Stimulated activated CD4-positive, alpha-beta T cell treated with anti-CD3 and anti-CD28 coated beads, TNF-alpha, amount 100 ng/mL, for 24 hours (primary cell): ENCODE measurements around the gene SLC2A8.
A peak's percentile ranks its signal among the peaks of the same experiment; 100 is the strongest.

Experiments used
- DNase-seq, 3 experiments: peaks; one replicate each; pipeline ENCODE4 v3.0.0-alpha.2; 2020; ENCODE audit warnings: low read depth in 3 of 3

The SLC2A8 gene

DNA sequence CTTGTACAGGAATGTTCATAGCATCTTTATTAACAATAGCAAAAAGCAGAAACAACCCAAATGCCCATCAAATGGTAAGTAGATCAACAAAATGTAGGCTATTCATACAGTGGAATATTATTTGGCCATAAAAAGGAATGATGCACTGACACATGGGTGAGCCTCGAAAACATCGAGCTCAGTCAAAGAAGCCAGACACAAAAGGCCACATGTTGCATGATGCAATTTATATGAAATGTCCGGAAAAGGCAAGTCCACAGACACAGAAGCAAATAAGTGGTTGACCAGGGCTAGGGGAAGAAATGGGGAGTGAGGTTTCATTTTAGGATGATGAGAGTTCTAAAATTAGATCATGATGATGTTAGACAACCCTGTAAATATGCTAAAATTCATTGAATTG lies 16.5 kb upstream of the SLC2A8 start:
- DNase-seq, result no peak

DNA sequence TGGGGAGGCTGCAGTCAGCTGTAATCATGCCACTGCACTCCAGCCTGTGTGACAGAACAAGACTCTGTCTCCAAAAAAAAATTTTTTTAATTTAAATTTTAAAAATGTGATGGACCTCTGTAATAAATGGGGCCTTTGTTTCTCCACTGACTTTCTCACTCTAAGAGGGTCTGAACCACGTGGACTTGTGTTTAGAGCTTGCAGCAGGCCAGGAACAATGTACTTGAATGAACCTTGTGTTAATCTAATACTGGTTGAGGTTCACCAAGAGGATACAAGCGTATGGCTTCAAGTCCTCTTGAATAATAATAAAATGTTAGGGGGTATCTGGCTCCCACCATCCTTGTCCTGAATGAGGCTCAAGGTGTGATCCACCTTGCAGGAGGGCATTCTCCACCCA lies 14.4 kb upstream of the SLC2A8 start:
- DNase-seq, result no peak

DNA sequence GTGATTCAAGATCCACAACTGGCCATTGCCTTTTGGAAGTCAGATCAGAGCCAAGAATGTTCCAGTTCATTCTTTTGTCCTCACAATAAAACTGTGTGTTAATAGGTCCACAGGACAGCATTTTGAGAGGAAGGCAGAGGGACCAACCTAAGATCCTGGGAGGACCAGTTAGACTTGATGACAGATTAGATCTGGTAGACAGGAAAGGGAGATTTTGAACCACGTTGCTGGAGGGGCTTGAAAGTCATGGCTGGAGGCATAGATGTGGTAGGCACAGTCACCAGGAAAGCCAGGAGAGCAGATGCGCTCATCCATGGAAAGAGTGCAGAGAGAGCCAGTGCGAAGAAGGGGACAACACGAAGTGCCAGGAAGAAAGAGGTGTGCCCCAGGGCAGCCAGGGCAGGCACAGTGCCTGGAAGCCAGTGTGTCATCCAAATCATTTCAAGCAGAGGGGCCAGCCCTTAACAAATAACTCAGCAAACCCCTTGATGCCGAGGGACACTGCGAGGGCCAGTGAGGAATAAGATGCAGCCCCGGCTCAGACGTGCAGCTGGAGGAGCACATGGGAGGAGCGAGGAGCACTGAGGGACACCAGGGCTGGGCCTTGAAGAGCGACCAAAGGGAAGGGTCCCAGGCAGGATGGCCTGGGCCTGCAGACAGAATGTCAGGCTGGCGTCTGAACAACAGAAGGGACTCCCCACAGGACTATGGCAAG lies 12.8 kb upstream of the SLC2A8 start:
- no peak for DNase-seq

DNA sequence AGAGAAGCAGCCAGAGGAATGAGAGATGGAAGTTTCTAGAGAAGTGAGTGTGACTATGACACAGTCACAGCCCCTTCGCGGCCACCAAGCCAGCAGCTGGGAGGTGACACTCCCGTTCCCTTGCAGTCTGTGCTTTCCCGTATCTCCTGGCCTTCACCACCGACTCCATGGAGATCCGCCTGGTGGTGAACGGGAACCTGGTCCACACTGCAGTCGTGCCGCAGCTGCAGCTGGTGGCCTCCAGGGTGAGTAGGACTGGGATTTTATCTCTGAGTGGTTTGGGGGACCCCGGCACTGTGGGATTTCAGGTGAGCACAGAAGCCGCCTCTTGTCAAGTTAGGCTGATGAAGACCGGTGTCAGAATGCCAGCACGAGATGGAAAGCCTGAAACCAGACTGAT lies 12.1 kb upstream of the SLC2A8 start:
- DNase-seq, result no peak

DNA sequence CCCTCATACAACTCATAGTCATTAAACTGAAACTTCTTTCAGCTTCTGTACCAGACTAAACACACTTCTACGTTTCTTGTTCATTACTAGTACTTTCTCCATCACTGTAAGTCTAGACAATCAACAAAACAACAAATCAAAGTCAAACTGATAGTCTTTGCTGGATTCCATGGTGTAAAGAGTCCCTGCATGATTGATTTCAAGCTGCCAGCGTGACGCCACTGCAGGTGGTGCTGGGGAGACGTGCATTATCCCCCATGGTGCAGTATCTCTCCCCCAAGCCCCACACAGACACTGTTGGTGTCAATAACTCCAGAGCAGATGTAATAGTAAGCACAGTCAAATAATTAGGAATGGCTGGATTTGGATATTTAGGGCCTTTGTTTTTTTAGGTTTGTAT lies 10.7 kb upstream of the SLC2A8 start:
- no peak for DNase-seq

DNA sequence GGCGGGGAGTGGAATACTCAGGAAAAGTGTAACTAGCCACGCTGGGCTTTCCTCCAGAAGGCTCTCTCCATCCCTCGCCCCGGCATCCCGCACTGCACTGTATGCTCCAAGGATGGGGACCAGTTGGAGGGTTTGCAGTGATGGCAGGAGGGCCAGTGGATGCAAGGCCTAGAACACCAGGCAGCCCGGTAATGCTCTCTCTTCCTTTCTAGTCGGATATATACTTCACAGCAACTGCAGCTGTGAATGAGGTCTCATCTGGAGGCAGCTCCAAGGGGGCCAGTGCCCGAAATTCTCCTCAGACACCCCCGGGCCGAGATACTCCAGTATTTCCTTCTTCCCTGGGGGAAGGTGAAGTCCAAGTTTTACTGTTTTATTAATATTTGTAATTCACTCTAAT lies 10.0 kb upstream of the SLC2A8 start:
- no peak for DNase-seq

DNA sequence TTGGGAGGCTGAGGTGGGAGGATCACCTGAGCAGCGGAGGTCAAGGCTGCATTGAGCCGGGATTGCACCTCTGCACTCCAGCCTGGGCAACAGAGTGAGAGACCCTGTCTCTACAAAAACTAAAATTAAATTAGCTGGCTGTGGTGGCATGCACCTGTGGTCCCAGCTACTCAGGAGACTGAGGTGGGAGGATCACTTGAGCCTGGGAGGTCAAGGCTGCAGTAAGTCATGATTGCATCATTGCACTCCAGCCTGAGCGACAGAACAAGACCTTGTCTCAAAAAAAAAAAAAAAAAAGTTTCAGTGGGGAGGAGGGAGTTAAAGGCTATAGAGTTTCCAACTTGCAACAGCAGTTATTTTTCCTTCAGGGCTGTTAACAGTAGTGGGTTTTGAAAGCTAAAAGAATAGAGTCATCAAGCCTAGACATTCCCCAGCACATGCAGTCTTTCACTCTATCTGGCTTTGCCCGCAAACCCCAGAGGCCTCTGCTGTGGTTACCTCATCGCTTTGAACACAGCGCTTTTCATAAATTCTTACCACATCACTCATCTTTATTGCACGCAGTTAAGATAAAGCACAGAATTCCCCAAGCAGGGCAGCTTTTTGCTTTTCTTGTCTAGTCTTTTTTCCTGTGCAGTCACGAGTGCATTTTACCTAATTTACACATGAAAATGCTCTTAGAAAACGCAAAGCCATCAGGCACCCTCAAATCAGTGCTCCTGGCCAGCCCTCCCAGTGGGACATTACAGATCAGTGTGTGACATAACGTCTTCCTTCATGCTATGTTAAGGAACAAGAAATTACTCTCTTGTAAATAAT lies 8.7 kb upstream of the SLC2A8 start:
- DNase-seq, result peak; percentile 61 to 81 (median 78)

DNA sequence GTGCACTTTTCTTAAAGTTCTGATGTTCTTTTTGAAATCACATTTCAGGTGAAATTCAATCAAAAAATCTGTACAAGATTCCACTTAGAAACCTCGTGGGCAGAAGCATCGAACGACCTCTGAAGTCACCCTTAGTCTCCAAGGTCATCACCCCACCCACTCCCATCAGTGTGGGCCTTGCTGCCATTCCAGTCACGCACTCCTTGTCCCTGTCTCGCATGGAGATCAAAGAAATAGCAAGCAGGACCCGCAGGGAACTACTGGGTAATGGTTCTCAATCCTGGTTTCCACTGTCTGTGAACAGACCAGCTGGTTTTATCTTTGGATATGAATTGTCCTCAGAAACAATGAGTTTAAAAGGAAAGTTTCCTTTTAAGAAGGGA lies 8.1 kb upstream of the SLC2A8 start:
- DNase-seq, result no peak

DNA sequence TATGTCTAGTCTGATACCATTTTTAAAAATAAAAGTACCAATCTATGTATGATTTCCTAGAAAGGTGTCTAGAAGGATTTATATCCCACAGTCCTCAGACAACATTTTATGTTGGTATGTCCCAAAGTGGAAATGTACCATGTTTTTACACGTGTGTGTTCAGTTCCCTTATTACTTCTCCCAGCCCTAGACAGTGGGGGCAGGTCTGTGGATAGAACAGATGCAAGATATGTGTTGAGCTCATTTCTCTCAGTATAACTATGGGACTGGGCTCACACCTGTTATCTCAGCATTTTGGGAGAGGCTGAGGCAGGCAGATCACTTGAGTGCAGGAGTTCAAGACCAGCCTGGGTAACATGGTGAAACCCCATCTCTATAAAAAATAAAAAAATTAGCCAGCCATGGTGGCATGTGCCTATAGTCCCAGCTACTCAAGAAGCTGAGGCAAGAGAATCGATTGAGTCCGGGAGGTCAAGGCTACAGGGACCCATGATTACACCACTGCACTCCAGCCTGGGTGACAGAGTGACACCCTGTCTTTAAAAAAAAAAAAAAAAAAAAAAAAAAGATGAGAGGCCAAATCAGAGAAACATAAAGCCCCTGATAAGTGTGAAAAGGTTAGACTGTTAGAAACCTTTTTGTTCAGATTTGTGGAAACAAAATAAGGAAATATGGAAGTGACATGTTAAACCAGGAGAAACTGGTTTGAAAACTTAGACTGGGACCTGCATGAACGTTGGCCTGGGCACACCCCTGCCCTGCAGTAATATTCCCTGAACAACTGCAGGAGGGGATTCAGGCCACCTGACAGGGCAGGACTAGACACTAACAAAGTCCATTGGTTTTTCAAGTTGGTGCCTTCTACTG lies 7.4 kb upstream of the SLC2A8 start:
- no peak for DNase-seq

DNA sequence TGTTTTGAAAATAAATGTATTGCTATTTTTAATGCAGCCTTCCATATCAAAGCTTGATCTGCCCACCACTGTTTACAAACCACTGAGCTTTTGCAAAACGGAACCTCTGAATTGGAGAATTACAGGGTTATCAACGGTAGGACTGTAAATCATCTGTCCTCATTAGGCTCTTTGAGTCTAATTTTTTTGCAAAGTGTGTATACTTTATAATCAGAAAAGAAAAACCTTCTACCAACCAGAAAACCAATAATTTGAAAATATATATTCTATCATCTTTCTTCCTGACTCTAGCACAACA lies 6.8 kb upstream of the SLC2A8 start:
- DNase-seq, result no peak

DNA sequence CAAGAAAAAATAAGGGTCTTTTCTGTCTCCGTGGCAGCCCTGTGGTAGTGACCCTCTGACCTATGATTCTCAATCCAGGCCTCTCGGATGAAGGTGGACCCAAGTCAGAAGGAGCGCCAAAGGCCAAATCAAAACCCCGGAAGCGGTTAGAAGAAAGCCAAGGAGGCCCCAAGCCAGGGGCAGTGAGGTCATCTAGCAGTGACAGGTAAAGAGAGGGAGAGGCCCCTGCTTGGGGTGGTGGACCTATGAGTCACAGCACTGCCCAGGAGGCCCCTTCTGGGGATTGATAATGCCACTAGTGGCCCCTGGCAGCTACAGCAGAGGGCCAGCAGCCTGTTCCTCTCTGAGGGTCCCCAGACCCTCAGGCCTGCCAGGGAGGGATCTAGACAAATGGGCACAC lies 6.4 kb upstream of the SLC2A8 start:
- DNase-seq, result no peak

DNA sequence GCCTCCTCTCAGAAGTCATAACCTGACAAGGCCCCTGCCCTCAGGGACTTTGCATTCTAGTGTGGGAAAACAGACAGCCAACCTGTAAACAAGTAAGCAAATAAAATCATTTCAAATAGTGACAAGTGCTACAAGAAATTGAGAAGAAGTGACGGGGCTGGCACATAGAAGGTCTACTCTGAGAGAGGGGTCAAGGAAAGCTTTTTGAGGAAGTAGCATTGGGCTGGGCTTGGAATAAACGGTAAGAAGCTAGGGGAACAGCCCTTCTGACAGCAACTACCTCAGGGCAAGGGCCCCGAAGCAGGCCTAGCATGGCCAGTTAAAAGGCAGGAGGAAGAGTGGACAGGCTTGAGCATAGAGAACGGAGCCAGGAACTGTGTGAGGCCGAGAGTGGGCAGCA lies 4.8 kb upstream of the SLC2A8 start:
- no peak for DNase-seq

DNA sequence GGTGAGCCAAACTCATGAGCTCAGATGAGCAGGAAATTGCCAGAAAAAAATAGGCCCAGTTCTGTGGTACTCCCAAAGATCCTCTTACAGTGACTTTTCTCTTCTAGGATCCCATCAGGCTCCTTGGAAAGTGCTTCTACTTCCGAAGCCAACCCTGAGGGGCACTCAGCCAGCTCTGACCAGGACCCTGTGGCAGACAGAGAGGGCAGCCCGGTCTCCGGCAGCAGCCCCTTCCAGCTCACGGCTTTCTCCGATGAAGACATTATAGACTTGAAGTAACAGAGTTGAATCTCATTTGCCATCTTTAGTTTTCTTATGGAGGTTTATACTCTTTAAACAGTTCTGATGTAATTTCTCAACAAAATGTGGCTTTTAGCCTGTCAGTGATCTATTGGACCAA lies 4.0 kb upstream of the SLC2A8 start:
- DNase-seq, result no peak

DNA sequence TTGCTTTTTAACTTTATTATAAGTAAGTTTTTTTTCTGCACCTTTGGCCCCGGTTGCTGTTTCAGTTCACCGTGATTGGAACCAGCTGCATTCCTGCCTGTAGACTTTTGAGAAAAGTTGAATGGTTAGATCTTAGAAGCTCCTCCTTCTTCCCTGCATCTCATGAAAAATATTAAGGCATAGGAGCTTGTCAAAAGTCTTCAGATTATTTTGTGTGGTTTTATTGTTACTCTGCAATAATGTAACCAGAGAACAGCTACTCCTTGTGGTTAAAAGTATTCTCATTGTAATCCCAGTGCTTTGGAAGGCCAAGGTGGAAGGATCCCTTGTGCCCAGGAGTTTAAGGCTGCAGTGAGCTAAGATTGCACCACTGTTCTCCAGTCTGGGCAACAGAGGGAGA lies 3.3 kb upstream of the SLC2A8 start:
- no peak for DNase-seq

DNA sequence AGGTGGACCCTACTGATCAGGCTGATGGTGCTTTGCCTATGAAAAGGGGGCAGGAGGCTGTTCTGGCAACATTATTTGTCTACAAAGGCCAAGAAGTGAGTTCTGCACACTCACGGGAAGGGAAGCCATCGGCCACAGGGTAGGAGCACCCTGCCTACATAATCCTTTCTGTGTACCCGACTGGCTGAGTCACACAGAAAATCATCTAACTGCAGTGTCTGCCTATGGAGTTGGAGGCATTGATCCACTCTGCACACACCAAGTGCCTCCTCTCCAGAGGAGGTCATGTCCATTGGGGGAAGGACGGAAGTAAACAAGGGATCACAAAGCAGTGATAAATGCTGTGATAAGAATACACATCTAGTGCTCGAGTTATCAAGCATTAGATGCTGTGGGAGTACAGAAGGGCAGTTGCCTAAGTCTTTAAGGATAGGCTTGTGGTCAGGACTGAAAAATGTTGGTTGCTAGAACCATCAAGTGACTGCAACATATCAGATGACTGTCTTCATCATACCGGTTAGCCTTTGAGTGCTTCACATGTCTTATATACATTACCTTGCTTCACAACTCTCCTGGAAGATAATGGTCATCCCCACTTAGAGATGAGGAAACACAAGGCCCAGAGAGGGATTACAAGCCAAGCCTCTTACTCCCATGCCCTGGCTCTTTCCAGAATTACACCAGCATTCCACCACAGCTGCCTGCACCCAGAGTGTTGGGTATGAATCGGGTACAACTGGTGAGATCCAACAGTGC lies 1.3 kb upstream of the SLC2A8 start:
- no peak for DNase-seq

DNA sequence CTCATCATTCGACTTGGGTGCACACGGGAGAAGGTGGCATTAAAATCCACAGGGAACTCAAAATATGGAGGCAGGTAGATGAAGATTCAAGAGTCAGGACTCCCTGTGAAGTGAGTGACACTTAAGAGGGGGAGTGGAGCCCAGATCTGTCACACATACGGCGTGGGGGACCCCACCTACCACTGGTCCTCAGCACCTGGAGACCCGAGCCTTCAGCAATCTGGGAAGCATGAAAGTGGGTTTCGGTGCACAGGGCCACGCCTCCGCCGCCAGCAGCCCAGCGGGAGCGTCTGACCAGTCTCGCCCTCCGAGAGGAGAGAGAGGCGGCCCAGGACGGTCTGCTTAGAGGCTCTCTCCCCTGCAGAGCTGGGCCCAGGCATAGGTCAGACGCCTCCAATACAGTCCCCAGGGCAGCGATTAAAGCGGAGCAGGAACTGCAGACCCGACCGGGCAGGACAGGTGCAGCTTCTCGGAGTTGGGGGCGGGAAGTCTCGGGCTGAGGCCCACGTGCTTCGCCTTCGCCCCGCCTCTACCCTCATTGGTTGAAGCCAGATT lies 639 bp upstream of the SLC2A8 start:
- DNase-seq, result no peak

DNA sequence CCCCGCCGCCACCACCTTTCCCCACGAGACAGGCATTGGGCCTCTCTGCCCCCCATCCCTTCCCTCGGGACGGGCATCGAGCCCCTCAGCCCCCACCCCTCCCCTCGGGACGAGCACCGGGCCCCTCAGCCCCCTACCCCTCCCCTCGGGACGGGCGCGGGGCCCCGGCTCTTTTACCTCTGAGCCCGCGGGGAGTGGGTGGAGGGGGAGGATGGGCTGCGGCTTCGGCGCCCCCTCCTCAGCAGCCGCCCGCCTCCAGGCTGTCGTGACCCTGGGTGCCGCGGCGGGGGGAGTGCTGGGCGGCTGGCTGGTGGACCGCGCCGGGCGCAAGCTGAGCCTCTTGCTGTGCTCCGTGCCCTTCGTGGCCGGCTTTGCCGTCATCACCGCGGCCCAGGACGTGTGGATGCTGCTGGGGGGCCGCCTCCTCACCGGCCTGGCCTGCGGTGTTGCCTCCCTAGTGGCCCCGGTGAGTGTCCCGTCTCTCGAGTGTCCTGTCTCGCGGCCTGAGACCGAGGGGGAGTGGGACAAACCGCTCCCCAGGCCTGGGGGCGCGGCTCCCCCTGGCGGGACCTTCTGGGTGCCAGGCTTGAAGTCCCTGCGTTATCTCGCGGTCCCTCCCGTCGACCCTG lies 791 bp downstream of the SLC2A8 start:
- DNase-seq, result peak in 1 of 3 experiments; percentile 18

DNA sequence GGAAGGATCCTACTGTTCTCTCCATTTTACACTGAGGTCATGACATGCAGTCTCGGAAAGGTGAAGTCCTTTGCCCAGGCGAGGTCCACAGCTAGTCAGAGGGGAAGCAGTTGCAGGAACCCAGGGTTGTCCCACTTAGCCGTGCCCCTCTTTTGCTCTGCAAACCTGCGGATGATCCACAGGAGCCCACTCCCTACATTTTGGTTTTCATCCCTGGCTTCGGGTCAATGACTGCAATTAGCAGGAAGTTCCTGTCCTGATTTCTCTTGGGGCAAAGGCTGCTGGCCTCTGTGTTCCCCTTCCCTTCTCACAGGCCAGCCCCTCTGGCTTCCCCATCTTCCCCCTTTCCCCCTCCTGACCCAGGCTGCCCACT lies 1.3 kb downstream of the SLC2A8 start:
- no peak for DNase-seq

DNA sequence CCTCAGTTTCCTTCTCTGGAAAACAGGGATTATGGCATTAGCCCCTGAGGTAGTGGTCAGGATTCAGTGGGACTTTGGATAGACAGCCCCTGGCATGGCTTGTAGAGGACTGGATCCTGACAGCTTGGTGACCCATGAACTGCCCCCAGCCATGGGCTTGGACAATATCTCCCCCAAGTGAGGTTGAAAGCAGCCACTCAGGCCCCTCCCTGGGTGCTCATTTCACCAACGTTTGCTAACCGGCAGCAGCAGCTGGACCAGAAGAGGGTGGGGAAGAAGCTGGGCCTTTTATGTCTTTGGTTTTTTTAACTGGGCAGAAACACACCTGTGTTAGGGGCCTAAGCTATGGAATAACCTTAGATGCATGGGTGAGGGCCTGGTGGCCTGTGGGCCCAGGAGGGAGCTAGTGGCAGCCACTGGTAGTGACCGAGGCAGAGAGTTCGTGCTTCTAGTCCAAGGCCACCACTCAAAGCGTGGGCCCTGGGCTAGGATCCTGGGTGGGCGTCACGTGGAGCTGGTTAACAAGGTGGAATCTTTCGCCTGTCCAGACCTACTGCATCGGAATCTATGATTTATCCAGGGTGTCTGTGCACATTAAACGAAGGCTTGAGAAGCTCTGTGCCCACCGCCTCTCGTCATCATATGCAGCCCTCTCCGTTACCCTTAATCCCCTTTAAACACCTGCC lies 1.9 kb downstream of the SLC2A8 start:
- DNase-seq, result no peak

DNA sequence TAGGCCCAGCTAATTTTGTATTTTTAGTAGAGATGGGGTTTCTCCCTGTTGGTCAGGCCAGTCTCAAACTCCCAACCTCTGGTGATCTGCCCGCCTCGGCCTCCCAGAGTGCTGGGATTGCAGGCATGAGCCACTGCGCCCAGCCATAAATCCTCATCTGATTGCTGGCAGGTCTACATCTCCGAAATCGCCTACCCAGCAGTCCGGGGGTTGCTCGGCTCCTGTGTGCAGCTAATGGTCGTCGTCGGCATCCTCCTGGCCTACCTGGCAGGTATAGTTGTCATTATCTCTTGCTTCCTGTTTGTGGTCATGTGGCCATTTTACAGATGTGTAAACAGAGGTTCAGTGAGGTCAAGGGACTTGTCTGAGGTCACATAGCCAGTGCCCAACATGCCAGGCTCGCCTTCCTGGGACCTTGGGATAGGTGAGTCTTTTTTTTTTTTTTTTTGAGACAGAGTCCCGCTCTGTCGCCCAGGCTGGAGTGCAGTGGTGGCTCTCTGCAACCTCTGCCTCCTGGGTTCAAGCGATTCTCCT lies 2.8 kb downstream of the SLC2A8 start:
- no peak for DNase-seq
